NCI-H1694 (cell line): ENCODE measurements around the gene COX6B2.

Source experiments
- DNase-seq: peaks from one replicate; lab custom pipeline; 2025; lab: John Stamatoyannopoulos, UW

Gene COX6B2

DNA sequence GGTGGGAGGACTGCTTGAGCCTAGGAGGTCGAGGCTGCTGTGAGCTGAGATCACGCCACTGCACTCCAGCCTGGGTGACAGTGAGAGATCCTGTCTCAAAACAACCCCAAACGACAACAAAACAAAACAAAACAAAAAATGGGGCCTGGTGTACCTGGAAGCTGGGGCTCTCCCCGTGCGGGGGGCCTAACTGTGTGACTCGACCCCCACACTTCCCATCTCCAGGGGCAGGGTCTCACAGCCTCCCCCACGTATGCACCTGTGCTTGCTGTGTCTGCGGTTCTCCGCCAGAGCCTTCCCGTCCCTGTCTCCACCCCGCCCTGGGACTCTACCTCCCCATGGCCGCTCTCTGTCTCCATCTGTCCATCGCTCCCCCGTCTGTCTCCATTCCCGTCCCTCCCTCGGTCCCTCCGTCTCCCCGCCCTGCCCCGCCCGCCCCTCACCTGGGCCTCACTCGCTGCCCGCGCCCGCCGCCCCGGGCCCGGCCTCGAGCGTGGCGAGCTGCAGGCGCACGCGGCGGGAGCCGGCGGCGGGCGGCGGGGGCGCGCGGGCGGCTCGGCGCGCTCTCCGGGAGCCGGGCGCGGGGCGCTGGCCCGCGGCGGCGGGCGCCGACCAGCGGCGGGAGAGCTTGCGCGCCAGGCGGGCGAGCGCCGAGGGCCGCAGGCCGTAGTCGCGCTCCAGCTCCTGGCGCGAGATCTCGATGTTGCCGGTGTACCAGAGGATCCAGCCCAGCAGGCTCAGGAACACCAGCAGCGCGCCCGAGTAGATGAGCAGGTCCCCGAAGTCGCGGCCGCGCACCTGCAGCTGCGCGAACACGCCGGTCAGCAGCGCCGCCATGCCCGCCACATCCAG, 29.0 kb upstream of the COX6B2 start:
- DNase-seq, result peak; percentile 16

DNA sequence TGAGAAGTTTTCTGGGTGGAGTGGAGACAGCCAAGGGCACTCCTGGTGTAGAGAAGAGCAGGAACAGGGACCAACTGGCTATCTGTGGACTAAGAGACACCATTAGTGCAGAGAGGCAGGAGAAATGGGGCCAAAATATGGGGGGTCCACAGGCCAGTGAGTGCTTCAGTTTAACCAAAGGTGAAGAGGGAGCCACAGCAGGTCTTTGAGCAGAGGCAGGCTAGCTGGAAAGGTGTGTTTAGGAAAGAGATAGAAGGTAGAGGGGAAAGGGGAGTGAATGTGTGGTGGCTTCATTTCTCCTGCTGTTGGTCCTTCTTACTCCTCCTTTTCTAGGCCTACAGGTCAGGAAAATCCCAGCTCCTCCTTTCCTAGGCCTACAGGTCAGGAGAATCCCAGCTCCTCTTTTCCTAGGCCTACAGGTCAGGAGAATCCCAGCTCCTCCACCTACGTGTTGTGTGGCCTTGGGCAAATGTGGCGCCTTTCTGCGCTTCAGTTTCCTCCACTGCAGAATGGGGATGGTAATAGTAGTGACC, 28.1 kb upstream of the COX6B2 start:
- DNase-seq, result no peak

DNA sequence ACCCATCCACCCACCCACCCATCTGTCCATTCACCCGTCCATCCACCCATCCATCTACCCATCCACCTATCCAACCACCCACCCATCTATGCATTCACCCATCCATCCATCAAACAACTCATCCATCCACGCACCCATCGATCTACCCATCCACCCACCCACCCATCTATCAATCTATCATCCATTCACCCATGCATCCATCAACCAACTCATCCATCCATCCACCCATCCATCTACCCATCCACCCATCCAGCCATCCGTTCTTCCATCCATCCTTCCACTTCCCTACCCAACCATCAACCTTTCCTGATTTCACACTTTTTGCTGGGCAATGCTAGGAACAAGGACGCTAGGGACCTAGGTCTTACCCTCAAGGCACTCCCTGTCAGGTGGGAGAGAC, 27.5 kb upstream of the COX6B2 start:
- DNase-seq, result no peak

DNA sequence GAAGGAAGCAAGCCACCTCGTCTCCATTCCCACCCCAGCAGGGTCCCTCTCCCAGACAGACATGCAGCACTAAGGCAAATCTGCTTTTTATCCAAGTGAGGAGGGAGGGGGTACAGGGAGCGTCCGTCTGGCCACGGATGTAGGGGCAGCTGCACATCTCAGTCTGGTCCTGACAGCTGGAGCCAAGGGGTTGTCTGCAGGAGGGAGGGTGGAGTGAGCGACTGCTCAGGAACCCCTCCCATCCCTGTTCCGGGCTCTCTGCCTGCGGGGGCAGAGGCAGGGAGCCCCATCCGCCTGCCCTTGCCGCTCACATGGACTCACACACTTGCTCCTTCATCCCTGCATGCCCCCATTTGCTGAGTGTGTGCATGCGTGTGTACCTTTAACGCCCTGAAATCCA, 24.7 kb upstream of the COX6B2 start:
- no peak for DNase-seq

DNA sequence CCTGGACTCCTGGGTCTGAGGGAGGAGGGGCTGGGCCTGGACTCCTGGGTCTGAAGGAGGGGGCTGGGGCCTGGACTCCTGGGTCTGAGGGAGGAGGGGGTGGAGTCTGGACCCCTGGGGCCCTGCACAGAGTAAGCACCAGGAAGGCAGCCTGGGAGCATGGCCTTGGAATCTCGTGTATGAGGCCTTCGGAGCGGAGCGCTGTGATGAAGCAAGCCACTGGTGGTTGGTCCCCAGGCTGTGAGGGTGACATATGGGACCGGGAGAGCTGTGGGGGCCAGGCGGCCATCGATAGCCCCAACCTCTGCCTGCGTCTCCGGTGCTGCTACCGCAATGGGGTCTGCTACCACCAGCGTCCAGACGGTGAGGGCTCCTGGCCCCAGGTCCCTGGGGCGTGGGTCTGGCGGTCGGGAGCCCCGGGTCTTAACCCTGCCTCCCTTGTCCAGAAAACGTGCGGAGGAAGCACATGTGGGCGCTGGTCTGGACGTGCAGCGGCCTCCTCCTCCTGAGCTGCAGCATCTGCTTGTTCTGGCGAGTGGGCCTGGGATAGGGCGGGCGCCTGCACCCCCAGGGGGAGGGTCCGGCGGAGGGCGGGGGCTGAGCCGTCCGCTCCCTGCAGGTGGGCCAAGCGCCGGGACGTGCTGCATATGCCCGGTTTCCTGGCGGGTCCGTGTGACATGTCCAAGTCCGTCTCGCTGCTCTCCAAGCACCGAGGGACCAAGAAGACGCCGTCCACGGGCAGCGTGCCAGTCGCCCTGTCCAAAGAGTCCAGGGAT, 23.0 kb upstream of the COX6B2 start:
- DNase-seq, result no peak

DNA sequence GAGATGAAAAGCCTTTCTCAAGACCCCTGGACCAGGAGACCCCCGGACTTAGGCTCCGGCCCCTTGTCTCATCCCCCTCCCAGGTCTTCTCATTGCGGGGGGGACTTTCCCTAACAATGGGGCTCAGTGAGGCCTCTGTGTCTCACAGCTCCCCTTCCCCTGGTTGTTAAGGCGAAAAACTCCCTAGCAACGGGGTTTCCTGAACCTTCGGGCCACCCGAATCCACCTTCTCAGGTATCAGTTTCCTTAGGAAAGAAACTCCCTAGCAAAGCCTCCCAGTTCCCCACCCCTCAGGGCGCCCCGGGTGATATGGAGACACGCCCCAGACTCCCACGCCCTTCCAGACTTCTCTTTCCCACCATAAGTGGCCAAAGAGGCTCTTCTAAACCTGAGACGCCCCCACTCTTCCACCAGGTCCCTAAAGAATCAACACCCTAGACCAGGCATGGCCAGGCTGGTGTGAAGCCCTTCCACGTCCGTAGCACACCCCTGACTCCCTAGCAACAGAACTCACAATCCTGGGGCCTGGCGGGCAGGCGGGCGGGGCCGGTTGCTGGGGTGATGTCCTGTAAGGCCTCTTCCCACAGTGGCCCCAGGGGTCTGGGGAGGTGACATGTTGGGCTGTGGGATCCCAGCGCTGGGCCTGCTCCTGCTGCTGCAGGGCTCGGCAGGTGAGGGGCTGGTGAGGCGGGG, 21.9 kb upstream of the COX6B2 start, which contains the start of gene TMEM190:
TSS of gene TMEM190 (plus strand) at position 586 of the 693 bp plus-strand sequence. CDS start at position 614, 28 bp downstream.
- no peak for DNase-seq

DNA sequence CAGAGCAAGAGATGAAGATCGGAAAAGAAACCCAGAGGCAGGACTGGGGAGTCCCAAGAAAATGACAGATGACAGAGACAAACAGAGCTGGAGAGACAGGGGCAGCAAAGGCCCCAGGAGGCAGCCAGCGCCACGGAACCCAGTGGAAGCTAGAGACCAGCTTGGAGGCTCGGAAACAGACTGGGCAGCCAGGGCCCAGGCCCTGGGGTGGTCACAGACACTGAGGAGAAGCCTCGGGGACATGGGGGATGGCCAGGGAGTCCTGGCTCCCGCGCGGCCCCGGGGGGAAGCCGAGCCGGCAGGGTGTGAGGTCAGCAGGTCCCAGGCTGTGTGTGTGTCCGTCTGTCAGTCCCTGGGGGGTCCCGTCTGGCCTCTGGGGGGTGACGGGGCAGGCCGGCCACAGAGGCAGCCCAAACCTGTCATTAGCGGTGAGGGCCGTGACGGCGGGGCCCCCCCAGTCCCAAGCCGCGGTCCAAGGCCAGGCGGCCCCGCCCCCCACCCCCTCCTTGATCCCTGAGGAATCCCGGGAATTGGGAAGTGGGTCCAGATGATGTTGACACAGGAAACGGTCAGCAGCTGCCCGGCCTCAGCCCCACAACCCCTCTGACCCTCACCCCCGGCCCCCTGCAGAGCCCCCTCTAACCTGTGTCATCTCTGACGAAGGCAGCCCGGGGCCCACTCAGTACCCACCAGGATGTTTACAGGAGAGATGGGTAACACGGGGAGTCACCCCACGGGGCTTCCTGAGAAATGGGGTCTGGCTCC, 19.7 kb upstream of the COX6B2 start:
- DNase-seq, result no peak

DNA sequence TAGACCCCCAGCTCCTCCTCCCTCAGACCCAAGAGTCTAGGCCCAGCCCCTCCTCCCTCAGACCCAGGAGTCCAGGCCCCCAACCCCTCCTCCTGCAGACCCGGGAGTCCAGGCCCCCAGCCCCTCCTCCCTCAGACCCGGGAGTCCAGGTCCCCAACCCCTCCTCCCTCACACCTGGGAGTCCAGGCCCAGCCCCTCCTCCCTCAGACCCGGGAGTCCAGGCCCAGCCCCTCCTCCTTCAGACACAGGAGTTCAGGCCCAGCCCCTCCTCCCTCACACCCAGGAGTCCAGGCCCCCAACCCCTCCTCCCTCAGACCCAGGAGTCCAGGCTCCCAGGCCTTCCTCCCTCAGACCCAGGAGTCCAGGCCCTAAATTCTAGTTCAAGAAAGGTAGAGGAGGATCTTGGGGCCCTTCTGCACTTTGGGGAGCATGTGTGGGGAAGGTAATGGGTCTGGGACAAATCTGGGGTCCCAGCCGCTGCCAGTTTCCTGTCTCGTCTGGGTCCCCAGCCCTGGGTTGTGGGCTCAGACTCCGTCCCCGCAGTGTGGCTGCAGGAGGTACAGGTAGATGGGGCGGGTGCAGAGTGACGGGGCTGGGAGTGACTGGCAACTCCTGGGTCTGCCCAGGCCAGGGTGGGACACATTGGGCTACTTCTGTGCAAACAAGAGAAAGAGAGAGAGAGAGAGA, 18.9 kb upstream of the COX6B2 start:
- DNase-seq, result no peak

DNA sequence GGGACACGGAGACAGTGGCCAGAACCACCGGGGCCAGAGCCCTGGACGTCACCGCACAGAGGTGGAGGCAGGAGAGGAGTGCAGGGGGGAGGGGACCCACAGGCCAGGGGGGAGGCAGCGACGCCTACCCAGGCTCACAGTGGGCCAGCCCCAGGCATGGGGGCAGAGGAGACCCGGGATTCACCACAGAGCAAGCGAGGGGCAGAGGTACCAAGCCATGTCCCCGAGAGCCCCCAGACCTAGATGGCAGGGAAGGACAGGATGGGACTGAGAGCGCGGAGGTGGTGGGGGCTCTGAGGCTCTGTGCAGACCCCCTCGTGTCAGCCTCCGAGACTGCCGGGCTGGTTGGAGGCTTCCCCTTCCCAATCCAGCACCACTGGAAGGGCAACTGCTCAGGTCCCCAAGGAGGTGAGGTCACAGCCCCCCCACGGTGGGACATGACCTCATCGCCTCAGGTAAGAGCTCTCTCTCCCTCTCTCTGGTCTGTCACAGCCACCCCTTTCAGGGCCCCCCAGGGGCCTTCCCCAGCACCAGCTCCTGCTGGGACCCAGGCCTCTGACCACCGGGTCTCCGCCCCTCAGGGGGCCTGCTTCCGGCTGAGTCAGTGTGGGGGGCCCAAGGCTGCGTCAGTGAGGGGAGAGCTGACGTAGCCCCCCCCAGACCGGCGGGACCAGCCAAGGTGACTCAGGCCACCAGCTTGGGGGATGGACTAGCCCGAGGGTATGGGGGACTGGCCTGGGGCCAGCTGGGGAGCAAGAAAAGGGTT, 18.0 kb upstream of the COX6B2 start:
- DNase-seq, result no peak

DNA sequence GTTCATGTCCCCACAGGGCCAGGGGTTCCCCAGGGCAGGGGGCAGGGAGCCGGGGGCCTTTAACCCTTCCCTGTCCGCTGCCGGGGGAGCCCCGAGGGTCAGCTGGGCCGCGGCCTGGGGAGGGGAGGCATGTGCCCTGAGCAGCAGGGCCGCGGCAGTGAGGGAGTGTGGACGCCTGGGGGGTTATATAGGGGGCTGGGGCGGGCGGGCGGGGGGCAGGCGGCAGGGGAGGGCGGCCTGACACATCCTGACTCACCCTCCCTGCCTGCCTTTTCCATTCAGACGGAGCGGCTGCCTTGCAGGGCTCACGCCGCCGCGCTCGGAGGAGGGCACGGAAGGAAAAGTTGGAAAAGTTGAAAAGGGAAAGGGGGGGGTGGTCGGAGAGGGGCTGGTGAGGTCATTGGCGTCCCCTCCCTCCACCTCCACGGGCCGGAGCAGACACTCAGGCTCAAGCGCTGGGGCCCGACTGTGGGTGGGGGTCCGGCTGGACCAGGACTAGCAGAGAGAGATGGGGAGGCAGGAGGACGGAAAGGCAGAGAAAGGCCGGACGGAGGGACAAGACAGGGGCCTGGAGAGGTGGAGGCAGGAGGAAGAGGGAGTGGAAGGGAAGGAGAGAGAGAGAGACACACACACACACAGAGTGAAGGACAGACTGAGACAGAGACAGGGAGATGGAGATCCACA, 15.9 kb upstream of the COX6B2 start, which contains the start of gene IL11:
TSS of gene IL11 (minus strand) at position 159 of the 684 bp plus-strand sequence. CDS start at position 6, 153 bp downstream.
- no peak for DNase-seq

DNA sequence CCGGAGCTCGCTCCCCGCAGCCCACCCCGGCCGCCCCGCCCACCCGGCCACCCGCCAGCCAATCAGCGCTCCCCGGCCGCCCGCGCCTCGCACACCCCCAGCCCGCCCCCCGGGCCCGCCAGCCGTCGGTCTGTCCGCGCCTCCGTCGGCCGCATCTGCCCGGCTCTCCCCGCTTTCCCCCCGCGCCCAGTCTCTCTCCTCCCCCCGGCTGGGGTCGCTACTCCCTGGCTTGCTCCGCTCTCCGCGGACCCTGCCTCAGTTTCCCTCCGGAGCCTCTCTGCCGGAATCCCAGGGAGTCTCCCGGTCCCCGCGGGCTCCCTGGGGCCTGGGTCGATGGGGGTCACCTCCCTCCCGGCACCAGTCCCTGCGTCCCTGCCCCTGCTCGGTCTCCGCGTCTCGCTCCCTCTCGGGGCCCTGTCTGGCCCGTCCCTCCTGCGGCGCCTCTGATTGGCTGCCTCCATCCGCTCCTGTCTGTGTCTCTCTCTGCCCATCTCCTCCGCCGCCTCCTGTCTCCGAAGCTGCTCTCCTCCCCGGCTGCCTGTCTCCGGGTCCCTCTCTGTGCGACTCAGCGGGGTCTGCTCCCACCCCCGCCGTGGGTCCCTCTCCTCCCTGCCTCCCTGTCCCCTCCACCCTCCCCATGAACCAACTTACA, 15.3 kb upstream of the COX6B2 start:
- DNase-seq, result peak; percentile 10

DNA sequence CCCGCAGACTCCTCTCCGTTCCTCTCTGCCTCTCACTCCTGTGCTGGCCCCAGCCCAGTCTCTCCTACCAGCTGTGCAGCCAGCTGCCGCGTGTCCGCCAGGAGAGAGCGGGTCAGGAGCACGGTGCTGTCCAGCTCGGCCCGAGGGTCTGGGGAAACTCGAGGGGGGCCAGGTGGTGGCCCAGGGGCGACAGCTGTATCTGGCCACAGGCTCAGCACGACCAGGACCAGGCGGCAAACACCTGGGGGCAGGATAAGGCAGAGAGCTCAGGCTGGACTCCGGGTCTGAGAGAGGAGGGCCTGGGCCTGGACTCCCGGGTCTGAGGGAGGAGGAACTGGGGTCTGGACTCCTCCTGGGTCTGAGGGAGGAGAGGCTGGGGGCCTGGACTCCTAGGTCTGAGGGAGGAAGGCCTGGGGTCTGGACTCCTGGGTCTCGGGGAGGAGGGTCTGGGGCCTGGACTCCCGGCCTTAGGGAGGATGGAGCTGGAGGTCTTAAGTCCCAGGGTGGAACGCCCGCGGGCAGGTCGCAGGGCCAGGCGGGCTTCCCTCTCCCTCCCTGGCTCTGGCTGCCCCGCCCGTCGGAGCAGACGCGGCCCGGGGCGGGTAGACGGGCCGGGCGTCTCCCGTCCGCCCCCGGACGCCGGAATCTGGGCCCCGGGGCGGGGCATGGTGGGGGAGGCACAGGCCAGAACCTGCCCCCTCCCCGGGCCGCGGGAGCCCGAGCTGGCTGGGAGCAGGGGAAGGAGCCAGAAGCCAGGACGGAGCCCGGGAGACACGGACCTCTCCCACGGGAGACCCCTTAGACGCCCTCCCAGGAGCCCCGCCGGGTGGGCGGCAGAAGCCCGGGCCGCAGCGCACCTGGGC, 14.4 kb upstream of the COX6B2 start:
- no peak for DNase-seq

DNA sequence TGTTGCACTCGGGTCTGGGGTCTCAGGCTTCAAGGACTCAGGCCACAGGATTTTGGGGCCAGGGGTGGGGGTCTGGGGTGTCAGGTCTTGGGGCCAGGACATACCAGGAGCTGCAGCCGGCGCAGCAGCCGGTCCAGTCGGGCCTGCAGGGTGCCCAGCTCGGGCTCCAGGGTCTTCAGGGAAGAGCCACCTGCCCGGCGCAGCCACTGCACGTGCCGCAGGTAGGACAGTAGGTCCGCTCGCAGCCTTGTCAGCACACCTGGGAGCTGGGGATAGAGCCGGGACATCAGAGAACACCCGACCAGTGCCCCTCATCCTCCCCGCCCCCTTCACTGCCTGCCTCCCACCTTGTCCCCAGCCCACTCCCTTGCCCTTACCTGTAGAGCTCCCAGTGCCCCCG, 13.6 kb upstream of the COX6B2 start:
- no peak for DNase-seq

DNA sequence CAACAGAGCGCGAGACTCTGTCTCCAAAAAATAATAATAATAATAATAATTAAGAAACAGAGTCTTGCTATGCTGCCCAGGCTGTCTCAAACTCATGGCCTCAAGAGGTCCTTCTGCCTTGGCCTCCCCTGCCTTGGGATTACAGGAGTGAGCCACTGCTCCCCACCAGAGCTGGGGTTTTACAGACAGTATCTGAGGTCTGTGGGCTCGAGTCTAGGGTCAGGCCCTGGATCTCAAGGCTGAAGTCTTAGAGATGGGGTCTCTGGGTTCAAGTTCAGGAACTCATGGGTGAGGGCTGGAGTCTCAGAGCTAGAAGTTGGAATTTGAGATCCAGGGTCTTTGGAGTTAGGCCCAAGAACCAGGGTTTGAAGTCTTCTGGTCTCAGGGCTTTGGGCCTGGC, 12.3 kb upstream of the COX6B2 start:
- no peak for DNase-seq

DNA sequence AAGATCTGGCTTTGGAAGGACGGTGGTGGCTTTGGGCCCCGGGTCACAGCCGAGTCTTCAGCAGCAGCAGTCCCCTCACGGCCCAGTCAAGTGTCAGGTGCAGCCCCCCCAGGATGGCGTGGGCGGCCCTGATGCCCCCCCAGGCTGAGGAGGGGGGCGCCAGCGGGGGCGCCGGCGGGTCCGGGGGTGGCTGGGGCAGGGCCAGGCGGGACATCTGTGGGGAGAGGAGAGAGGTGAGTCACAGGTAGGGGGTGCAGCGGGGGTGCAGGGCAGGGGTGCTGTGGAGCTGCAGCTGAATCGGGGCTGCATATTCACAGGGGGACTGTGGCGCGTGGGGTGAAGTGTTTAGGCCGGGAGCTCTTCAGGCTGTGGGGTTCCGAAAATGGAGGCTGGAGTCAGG, 11.4 kb upstream of the COX6B2 start:
- DNase-seq, result no peak

DNA sequence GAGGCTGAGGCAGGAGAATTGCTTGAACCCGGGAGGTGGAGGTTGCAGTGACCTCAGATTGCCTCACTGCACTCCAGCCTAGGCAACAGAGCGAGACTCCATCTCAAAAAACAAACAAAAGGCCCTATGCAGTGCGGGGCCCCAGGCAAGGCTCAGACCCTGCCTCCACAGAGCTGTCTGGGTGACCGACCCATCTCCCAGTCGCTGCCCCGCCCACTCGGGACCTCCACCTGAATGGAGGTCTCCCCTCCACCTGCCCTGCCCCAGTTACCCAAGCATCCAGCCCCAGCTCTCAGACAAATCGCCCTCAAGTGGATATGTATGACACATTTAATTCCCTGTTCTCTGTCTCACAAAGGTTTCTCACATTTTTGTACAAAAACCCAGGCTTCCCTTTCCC, 10.7 kb upstream of the COX6B2 start:
- no peak for DNase-seq

DNA sequence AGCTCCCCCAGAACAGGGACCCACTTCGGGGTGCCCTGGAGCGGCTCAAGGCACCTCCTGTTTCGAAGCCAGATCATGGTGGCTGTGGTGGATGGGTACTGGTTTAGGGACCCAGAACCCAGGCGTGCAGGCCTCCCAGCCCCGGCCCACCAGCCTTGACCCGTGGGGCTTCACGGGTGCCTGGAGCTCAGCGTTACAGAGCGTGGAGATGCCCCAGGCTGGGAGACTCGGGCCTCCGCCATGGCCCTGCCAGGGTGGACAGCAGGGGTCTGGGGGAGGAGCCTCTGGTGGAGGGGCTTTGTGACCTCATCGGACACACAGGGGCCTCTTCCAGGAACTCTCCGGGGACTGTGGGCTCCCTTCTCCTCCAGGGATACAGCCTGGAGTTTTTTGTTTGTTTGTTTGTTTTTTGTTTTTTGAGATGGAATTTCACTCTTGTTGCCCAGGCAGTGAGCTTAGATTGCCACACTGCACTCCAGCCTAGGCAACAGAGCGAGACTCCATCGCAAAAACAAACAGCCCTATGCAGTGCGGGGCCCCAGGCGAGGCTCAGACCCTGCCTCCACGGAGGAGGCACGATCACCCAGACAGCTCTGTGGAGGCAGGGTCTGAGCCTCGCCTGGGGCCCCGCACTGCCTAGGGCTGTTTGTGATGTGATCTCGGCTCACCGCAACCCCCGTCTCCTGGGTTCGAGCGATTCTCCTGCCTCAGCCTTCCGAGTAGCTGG, 8.6 kb upstream of the COX6B2 start, which contains the start of gene GARIN5B:
TSS of gene GARIN5B (minus strand) at position 271 of the 727 bp plus-strand sequence. CDS start at position 77, 194 bp downstream.
- DNase-seq, result no peak
